Liver (tissue), 9 donors: ENCODE data around the gene TRIP6. TPM values are rescaled to one million over a fixed set of nuclear protein-coding genes. Genes with fewer than 3 reads are reported as not detected.

Experiments used
- DNase-seq: peaks from one replicate; pipeline ENCODE4 v3.0.0-alpha.2; 2017; ENCODE audit warnings: low spot score
- H3K27ac ChIP-seq, 2 donors: one replicate each; pipeline ENCODE4 v1.7.0; 2013; ENCODE audit warnings: inconsistent platforms in 2 of 2, low read length in 2 of 2, control low read depth in 1 of 2, low read depth in 1 of 2, mild to moderate bottlenecking in 1 of 2
- H3K27me3 ChIP-seq, 4 donors: one replicate each; pipeline versions ENCODE4 v1.6.1 to v1.7.0; 2013; ENCODE audit warnings: low read length in 3 of 4, inconsistent platforms in 1 of 4, mild to moderate bottlenecking in 1 of 4, moderate library complexity in 1 of 4; ENCODE audit not compliant: control insufficient read depth in 4 of 4, insufficient read depth in 4 of 4
- H3K36me3 ChIP-seq, 4 donors: one replicate each; pipeline versions ENCODE4 v1.6.1 to v1.7.0; 2013; ENCODE audit warnings: low read length in 3 of 4, mild to moderate bottlenecking in 3 of 4, low read depth in 1 of 4, moderate library complexity in 1 of 4; ENCODE audit not compliant: control insufficient read depth in 4 of 4, insufficient read depth in 3 of 4
- H3K4me1 ChIP-seq, 4 donors: one replicate each; pipeline versions ENCODE4 v1.6.1 to v1.7.0; 2013; ENCODE audit warnings: low read length in 3 of 4, mild to moderate bottlenecking in 3 of 4, moderate library complexity in 1 of 4; ENCODE audit not compliant: control insufficient read depth in 4 of 4, insufficient read depth in 4 of 4
- H3K4me3 ChIP-seq, 3 donors: one replicate each; pipeline versions ENCODE4 v1.6.1 to v1.7.0; 2013; ENCODE audit warnings: low read length in 3 of 3, control low read depth in 1 of 3, low read depth in 1 of 3, mild to moderate bottlenecking in 1 of 3
- H3K9ac ChIP-seq, 2 donors: one replicate each; pipeline ENCODE4 v1.7.0; 2013; ENCODE audit warnings: low read length in 2 of 2, mild to moderate bottlenecking in 2 of 2, moderate library complexity in 2 of 2, control low read depth in 1 of 2, low read depth in 1 of 2
- H3K9me3 ChIP-seq, 4 donors: one replicate each; pipeline versions ENCODE4 v1.6.1 to v1.7.0; 2013; ENCODE audit warnings: low read length in 3 of 4; ENCODE audit not compliant: control insufficient read depth in 4 of 4
- ATF3 ChIP-seq: IDR thresholded peaks from 2 replicates; pipeline ENCODE4 v1.6.1; 2016; ENCODE audit warnings: antibody characterized with exemption
- CTCF ChIP-seq: fragments of 150-350 bp; IDR thresholded peaks from 2 replicates; pipeline ENCODE4 v1.5.1; 2017; ENCODE audit warnings: improper control_type of control experiment, low read depth, low read length; ENCODE audit not compliant: missing input control
- EGR1 ChIP-seq, 2 donors: IDR thresholded peaks; 2 replicates each; pipeline ENCODE4 v1.6.1; 2016 to 2018; ENCODE audit warnings: antibody characterized with exemption in 2 of 2, low read depth in 2 of 2
- FOXA1 ChIP-seq: IDR thresholded peaks from 2 replicates; pipeline ENCODE4 v1.6.1; 2016; ENCODE audit warnings: antibody characterized with exemption
- FOXA2 ChIP-seq: IDR thresholded peaks from 2 replicates; pipeline ENCODE4 v1.6.1; 2016; ENCODE audit warnings: antibody characterized with exemption
- GABPA ChIP-seq, 2 donors: IDR thresholded peaks in 1 of 2; conservative IDR thresholded peaks in 1 of 2; 2 replicates each; pipeline ENCODE4 v1.6.1; 2016; ENCODE audit warnings: antibody characterized with exemption in 2 of 2, mild to moderate bottlenecking in 1 of 2, moderate library complexity in 1 of 2
- HNF4A ChIP-seq, 2 donors: conservative IDR thresholded peaks; 2 replicates each; pipeline ENCODE4 v1.6.1; 2016; ENCODE audit warnings: antibody characterized with exemption in 2 of 2, mild to moderate bottlenecking in 2 of 2
- HNF4G ChIP-seq: IDR thresholded peaks from 2 replicates; pipeline ENCODE4 v1.6.1; 2016; ENCODE audit warnings: antibody characterized with exemption
- JUND ChIP-seq, 2 donors: IDR thresholded peaks; 2 replicates each; pipeline ENCODE4 v1.6.1; 2016; ENCODE audit warnings: antibody characterized with exemption in 2 of 2
- NR2F2 ChIP-seq: IDR thresholded peaks from 2 replicates; pipeline ENCODE4 v1.6.1; 2016; ENCODE audit warnings: antibody characterized with exemption
- RAD21 ChIP-seq, 2 donors: IDR thresholded peaks; 2 replicates each; pipeline ENCODE4 v1.6.1; 2016; ENCODE audit warnings: antibody characterized with exemption in 2 of 2, mild to moderate bottlenecking in 2 of 2
- REST ChIP-seq: IDR thresholded peaks from 2 replicates; pipeline ENCODE4 v1.6.1; 2016; ENCODE audit warnings: antibody characterized with exemption, mild to moderate bottlenecking
- RXRA ChIP-seq, 2 donors: IDR thresholded peaks; 2 replicates each; pipeline ENCODE4 v1.6.1; 2017 to 2018; ENCODE audit warnings: antibody characterized with exemption in 2 of 2, mild to moderate bottlenecking in 1 of 2
- SP1 ChIP-seq: IDR thresholded peaks from 2 replicates; pipeline ENCODE4 v1.6.1; 2018; ENCODE audit warnings: antibody characterized with exemption, mild to moderate bottlenecking
- TAF1 ChIP-seq: conservative IDR thresholded peaks from 2 replicates; pipeline ENCODE4 v1.6.1; 2016; ENCODE audit warnings: antibody characterized with exemption, mild to moderate bottlenecking
- YY1 ChIP-seq: IDR thresholded peaks from 2 replicates; pipeline ENCODE4 v1.6.1; 2016; ENCODE audit warnings: antibody characterized with exemption, mild to moderate bottlenecking
- ZBTB33 ChIP-seq: IDR thresholded peaks from 2 replicates; pipeline ENCODE4 v1.6.1; 2016; ENCODE audit warnings: antibody characterized with exemption
- WGBS: extraction: QIAGEN DNeasy Blood & Tissue Kit; methylation state at CpG from one replicate; pipeline ENCODE4 v1.1.7; 2013; 5-methylcytosine and 5-hydroxymethylcytosine counted together
- polyA plus RNA-seq, 2 donors: library from polyadenylated mRNA; stranded (reverse) in 1 of 2; unstranded in 1 of 2; fragments of 200-250 nt in 1 of 2; fragments of >200 nt in 1 of 2; fragmentation: Nextera tagmentation in 1 of 2; extraction: Ambion mirVana in 1 of 2; gene quantifications; one replicate each; pipeline versions ENCODE4 v1.2.1 to v1.2.3, GENCODE V29; 2013 to 2015
- total RNA-seq, 2 donors: library from RNA; depleted of rRNA; stranded (reverse); fragments of >200 nt; gene quantifications; one replicate each; pipeline ENCODE4 v1.2.3, GENCODE V29; 2014
- TF ChIP-seq, protein P1 (sequence below): IDR thresholded peaks from 2 replicates; pipeline ENCODE4 v1.6.1; 2016; ENCODE audit warnings: antibody characterized with exemption
- donor health status: healthy.
- donor health status: healthy.
- donor health status: healthy.
- donor health status: healthy.
- donor health status: healthy.

TRIP6 gene
- total and polyA plus RNA-seq, 4 donors = 14.6 to 30.7 (median 18.1) TPM

DNA sequence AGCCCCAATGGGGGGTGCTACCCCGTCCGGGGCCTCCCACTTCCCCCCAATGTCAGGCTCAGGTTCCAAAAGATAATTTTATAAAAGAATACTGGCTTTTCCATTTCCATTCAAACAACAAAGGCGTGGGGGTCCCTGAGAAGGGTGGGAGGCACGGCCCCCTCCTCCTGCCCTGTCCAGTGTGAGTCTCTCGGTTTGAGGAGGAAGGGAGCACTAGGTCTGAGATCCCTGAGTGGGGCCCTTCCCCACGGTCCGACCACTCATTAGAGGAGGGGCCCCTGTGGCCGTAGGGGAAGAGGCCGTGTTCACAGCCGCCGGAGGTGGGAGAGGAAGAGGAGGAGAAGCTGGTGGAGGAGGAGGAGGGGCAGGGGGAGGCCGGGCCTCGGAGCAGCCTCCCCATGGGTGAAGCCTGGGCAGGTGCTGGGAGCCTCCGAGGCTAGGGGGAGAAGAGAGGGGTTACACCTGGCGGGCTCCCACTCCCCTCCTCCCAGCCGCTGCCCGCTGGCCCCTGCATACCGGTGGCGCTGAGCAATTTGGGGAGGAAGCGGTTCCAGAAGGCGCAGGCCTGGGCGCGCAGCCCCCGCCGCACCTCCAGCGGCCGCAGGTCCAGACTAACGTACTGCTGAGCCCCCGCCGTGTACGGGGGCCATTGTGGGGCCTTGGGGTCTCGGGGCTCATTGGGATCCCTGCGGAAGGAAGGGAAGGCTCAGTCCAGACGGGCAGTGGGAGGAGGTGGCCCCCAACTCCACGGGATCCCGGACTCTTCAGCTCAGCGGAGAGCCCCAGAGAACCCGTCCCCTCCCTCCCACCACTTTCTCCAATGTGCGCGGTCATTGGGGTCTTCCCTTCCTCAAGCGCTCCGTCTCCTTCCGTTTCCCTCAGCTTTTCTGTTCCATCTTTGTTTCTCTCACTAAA is 23.7 kb downstream of the TRIP6 start:
- H3K4me3 ChIP-seq = peak overlapping the region in 1 of 3 donors; percentile 72
- TF ChIP-seq EGR1 (IDR thresholded peaks at IDR 0.05; ENCODE audit: low read depth in 2 of 2) (no peak), YY1 (no peak), ATF3 (no peak), JUND (IDR thresholded peaks at IDR 0.05) (no peak), HNF4G (no peak), REST (no peak), RAD21 (IDR thresholded peaks at IDR 0.05) (no peak), TAF1 (no peak), FOXA2 (no peak), NR2F2 (no peak), FOXA1 (no peak), ZBTB33 (no peak), CTCF (no peak), RXRA (IDR thresholded peaks at IDR 0.05) (no peak), GABPA (IDR thresholded peaks at IDR 0.05 in 1 of 2, conservative IDR thresholded peaks at IDR 0.05 in 1 of 2) (no peak), HNF4A (conservative IDR thresholded peaks at IDR 0.05) (no peak), SP1 (no peak)
- TF ChIP-seq, protein P1, sequence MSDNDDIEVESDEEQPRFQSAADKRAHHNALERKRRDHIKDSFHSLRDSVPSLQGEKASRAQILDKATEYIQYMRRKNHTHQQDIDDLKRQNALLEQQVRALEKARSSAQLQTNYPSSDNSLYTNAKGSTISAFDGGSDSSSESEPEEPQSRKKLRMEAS = no peak
- peak overlapping the region; percentile 79 to 89 for H3K27ac ChIP-seq
- H3K27me3 ChIP-seq = peaks cover 0 to under 1% (median 0%) of the 10 kb centered on the region in 4 donors
- no peak overlapping the region for H3K9ac ChIP-seq
- peak; percentile 46 for DNase-seq
- no peaks in the 10 kb centered on the region for H3K9me3 ChIP-seq
- peaks cover 20 to 48% (median 29%) of the 10 kb centered on the region in 4 donors for H3K4me1 ChIP-seq
- 43% methylated on average over 43 of the region's 43 CpGs for WGBS
- peaks cover 6 to 21% (median 18%) of the 10 kb centered on the region in 4 donors for H3K36me3 ChIP-seq
